Activated CD8-positive, alpha-beta memory T cell treated with anti-CD3 and anti-CD28 coated beads for 36 hours (primary cell): Measurements from ENCODE around the gene CEP72. TPM values are rescaled to one million over a fixed set of nuclear protein-coding genes. Genes with fewer than 3 reads are reported as not detected.
"Not testable (repeated sequence)": the region's sequence is repeated elsewhere in the genome, so short reads cannot be mapped to it uniquely, and the experiment has no call there.

ENCODE experiments used
- CTCF ChIA-PET: fragments of 350-600 bp; sonication (Branson Sonifier 250); formaldehyde crosslinking; loops from one replicate; lab custom pipeline; 2021; ENCODE audit warnings: antibody characterized with exemption; lab: Charles Lee
- POLR2A ChIA-PET: fragments of 350-600 bp; sonication (Branson Sonifier 250); formaldehyde crosslinking; loops from one replicate; lab custom pipeline; 2021; ENCODE audit warnings: antibody characterized with exemption; lab: Charles Lee
- total RNA-seq, 2 experiments: library from RNA; stranded (reverse); gene quantifications; one replicate each; pipeline ENCODE4 v1.2.3, GENCODE V29; 2021

CEP72 gene
- total RNA-seq, result 10 to 100 TPM; 21.5 to 23.1 TPM

GRCh38 chr5:611731-612486 lies at the start of gene CEP72:
Gene CEP72 (plus strand): TSS chr5:612340. CDS start chr5:612362, 22 bp downstream.
- ChIA-PET CTCF (no interaction called here), POLR2A (interaction anchor here (0.6 kb wide), 2 partner anchors 59 to 79 kb away, joined by 3 read pairs; no protein-coding TSS in a partner anchor)

GRCh38 chr5:565782-566440 lies 46.2 kb upstream of the CEP72 start:
- CTCF ChIA-PET, result no interaction called here
- POLR2A ChIA-PET, result no interaction called here

GRCh38 chr5:566636-567309 lies 45.4 kb upstream of the CEP72 start:
- ChIA-PET POLR2A (no interaction called here), CTCF (no interaction called here)

GRCh38 chr5:567664-568060 lies 44.5 kb upstream of the CEP72 start:
- CTCF ChIA-PET, result no interaction called here

GRCh38 chr5:568061-568781 lies 43.9 kb upstream of the CEP72 start:
- POLR2A ChIA-PET, result no interaction called here
- CTCF ChIA-PET, result no interaction called here

More at GRCh38 chr5:567664-568060, 44.5 kb upstream of the CEP72 start:
- POLR2A ChIA-PET, result no interaction called here

GRCh38 chr5:568809-569208 lies 43.3 kb upstream of the CEP72 start:
- ChIA-PET CTCF (no interaction called here), POLR2A (no interaction called here)

GRCh38 chr5:569358-569867 lies 42.7 kb upstream of the CEP72 start:
- ChIA-PET CTCF (no interaction called here), POLR2A (no interaction called here)

GRCh38 chr5:569868-570361 lies 42.2 kb upstream of the CEP72 start:
- ChIA-PET CTCF (no interaction called here), POLR2A (no interaction called here)

- POLR2A ChIA-PET, result no interaction called here
- CTCF ChIA-PET, result no interaction called here
Observed at GRCh38 chr5:570446-570845, 41.7 kb upstream of the CEP72 start.

- ChIA-PET CTCF (no interaction called here), POLR2A (no interaction called here)
Observed at GRCh38 chr5:570886-571285, 41.3 kb upstream of the CEP72 start.

- CTCF ChIA-PET, result no interaction called here
- POLR2A ChIA-PET, result no interaction called here
Observed at GRCh38 chr5:571791-572190, 40.3 kb upstream of the CEP72 start.

- POLR2A ChIA-PET, result no interaction called here
- CTCF ChIA-PET, result no interaction called here
Observed at GRCh38 chr5:572398-573019, 39.6 kb upstream of the CEP72 start.

GRCh38 chr5:573206-573605 lies 38.9 kb upstream of the CEP72 start:
- POLR2A ChIA-PET, result no interaction called here
- CTCF ChIA-PET, result no interaction called here

- ChIA-PET POLR2A (no interaction called here), CTCF (no interaction called here)
Observed at GRCh38 chr5:573976-574375, 38.2 kb upstream of the CEP72 start.

- ChIA-PET CTCF (no interaction called here), POLR2A (no interaction called here)
Observed at GRCh38 chr5:574906-575305, 37.2 kb upstream of the CEP72 start.

GRCh38 chr5:575636-576035 lies 36.5 kb upstream of the CEP72 start:
- POLR2A ChIA-PET, result no interaction called here
- CTCF ChIA-PET, result no interaction called here

- POLR2A ChIA-PET, CTCF ChIA-PET: not testable (repeated sequence)
Observed at GRCh38 chr5:577214-577613, 34.9 kb upstream of the CEP72 start.

- ChIA-PET CTCF (no interaction called here), POLR2A (no interaction called here)
Observed at GRCh38 chr5:577800-578199, 34.3 kb upstream of the CEP72 start.

- ChIA-PET POLR2A (no interaction called here), CTCF (no interaction called here)
Observed at GRCh38 chr5:579211-579610, 32.9 kb upstream of the CEP72 start.
